K562 (cell line): ENCODE data around the gene ILK. TPM values are rescaled to one million over a fixed set of nuclear protein-coding genes. Genes with fewer than 3 reads are reported as not detected.

Experiments
- ATF7 ChIP-seq: fragments of 450-650 bp; IDR thresholded peaks from 2 replicates; pipeline ENCODE4 v1.7.1; 2014; ENCODE audit warnings: mild to moderate bottlenecking, moderate library complexity
- BRF2 ChIP-seq: IDR thresholded peaks from 3 replicates; pipeline ENCODE4 v1.6.1; 2011; ENCODE audit warnings: borderline replicate concordance, mild to moderate bottlenecking; ENCODE audit not compliant: insufficient read length, insufficient read depth
- ELF1 ChIP-seq: fragments of 200-800 bp; sonication (Bioruptor generic); IDR thresholded peaks from 2 replicates; pipeline ENCODE4 v1.6.1; 2016; ENCODE audit warnings: missing genetic modification characterization, missing compliant biosample characterization
- FOSL1 ChIP-seq: fragments of 200-800 bp; sonication (Bioruptor generic); conservative IDR thresholded peaks from 2 replicates; pipeline ENCODE4 v1.6.1; 2016; ENCODE audit warnings: missing genetic modification characterization, missing compliant biosample characterization
- FOXK1 ChIP-seq: sonication (generic); formaldehyde crosslinking; IDR thresholded peaks from 2 replicates; pipeline ENCODE4 v1.8.0; 2022; ENCODE audit warnings: missing genetic modification reagents, mild to moderate bottlenecking, borderline replicate concordance
- KAT8 ChIP-seq: fragments of 450-650 bp; IDR thresholded peaks from 2 replicates; pipeline ENCODE4 v1.6.1; 2016; ENCODE audit warnings: low read depth, mild to moderate bottlenecking
- KLF6 ChIP-seq: fragments of 250-450 bp; sonication (Bioruptor Pico); IDR thresholded peaks from 2 replicates; pipeline ENCODE4 v1.4.0; 2020; ENCODE audit warnings: mild to moderate bottlenecking, moderate library complexity, borderline replicate concordance
- MAFG ChIP-seq: fragments of 450-650 bp; conservative IDR thresholded peaks from 2 replicates; pipeline ENCODE4 v1.6.1; 2016; ENCODE audit warnings: missing genetic modification characterization, missing compliant biosample characterization
- NONO ChIP-seq, 2 experiments: fragments of 200-400 bp in 1 of 2; fragments of 450-650 bp in 1 of 2; formaldehyde crosslinking in 1 of 2; IDR thresholded peaks; 2 replicates each; pipeline ENCODE4 v1.6.1; 2017; ENCODE audit warnings: low read depth in 2 of 2, mild to moderate bottlenecking in 2 of 2, moderate library complexity in 2 of 2, low read length in 1 of 2
- NUFIP1 ChIP-seq: fragments of 450-650 bp; IDR thresholded peaks from 2 replicates; pipeline ENCODE4 v1.6.1; 2018; ENCODE audit not compliant: partially characterized antibody
- POLR2AphosphoS5 ChIP-seq: IDR thresholded peaks from 2 replicates; pipeline ENCODE4 v1.6.1; 2011; ENCODE audit warnings: mild to moderate bottlenecking, low read depth, low read length, moderate library complexity; ENCODE audit not compliant: control insufficient read depth, insufficient read depth
- ZBTB17 ChIP-seq: fragments of 450-650 bp; formaldehyde crosslinking; IDR thresholded peaks from 2 replicates; pipeline ENCODE4 v1.4.0; 2020; ENCODE audit warnings: mild to moderate bottlenecking
- ZBTB26 ChIP-seq: fragments of 450-650 bp; formaldehyde crosslinking; IDR thresholded peaks from 2 replicates; pipeline ENCODE4 v1.4.0; 2022; ENCODE audit warnings: missing genetic modification characterization
- ZBTB7A ChIP-seq: IDR thresholded peaks from 2 replicates; pipeline ENCODE4 v1.6.1; 2011; ENCODE audit warnings: low read depth, mild to moderate bottlenecking, low read length, moderate library complexity, borderline replicate concordance; ENCODE audit not compliant: control insufficient read depth
- ZNF316 ChIP-seq: fragments of 450-650 bp; IDR thresholded peaks from 2 replicates; pipeline ENCODE4 v1.6.1; 2016
- ZNF395 ChIP-seq: fragments of 200-800 bp; sonication (Bioruptor generic); IDR thresholded peaks from 2 replicates; pipeline ENCODE4 v1.6.1; 2017; ENCODE audit warnings: missing genetic modification characterization, missing compliant biosample characterization
- ZNF445 ChIP-seq: fragments of 250-450 bp; sonication (Bioruptor Pico); IDR thresholded peaks from 2 replicates; pipeline ENCODE4 v1.4.0; 2020; ENCODE audit warnings: low read depth, mild to moderate bottlenecking, moderate library complexity
- polyA plus RNA-seq, 8 experiments: library from polyadenylated mRNA; depleted of rRNA in 4 of 8; stranded (reverse) in 5 of 8; unstranded in 3 of 8; fragments of >200 nt; fragmentation: Nextera tagmentation in 2 of 8; fragmentation: Illumina TruSeq in 1 of 8; extraction: Ambion mirVana in 2 of 8; extraction: Trizol in 1 of 8; gene quantifications; 2 replicates each; pipeline versions ENCODE4 v1.2.1 to v1.2.3, GENCODE V29; 2011 to 2014; ENCODE audit warnings: inconsistent platforms in 1 of 8, missing spikeins in 1 of 8
- total RNA-seq, 7 experiments: library from RNA; depleted of rRNA in 6 of 7; stranded (reverse); fragments of >200 nt in 6 of 7; fragmentation: Illumina TruSeq in 2 of 7; extraction: Trizol in 2 of 7; gene quantifications; 2 replicates each; pipeline versions ENCODE4 v1.2.1 to v1.2.3, GENCODE V29; 2011 to 2021; ENCODE audit warnings: low replicate concordance in 1 of 7
- TF ChIP-seq, protein P1 (sequence below): sonication (generic); formaldehyde crosslinking; IDR thresholded peaks from 2 replicates; pipeline ENCODE4 v1.8.0; 2022; ENCODE audit warnings: mild to moderate bottlenecking, missing genetic modification reagents
- TF ChIP-seq, protein P2 (sequence below), 2 experiments: IDR thresholded peaks in 1 of 2; conservative IDR thresholded peaks in 1 of 2; 2 replicates each; pipeline ENCODE4 v1.6.1; 2016; ENCODE audit warnings: low read depth in 2 of 2, mild to moderate bottlenecking in 1 of 2, missing compliant biosample characterization in 1 of 2, missing genetic modification characterization in 1 of 2, moderate library complexity in 1 of 2

Gene ILK
- total and polyA plus RNA-seq, 9 of the 15 experiments (the other 6 are each of a cell fraction or from before 2014, with no cell fraction given) = 43.3 to 95.9 (median 58.9) TPM

GRCh38 chr11:6568191-6568918, 35.2 kb upstream of the ILK start (continued):
- TF ChIP-seq BRF2 = no peak
- TF ChIP-seq POLR2AphosphoS5 = 0 out of 2 replicates have a peak, but pooled peaks have one; percentile 36
- TF ChIP-seq FOXK1 (CRISPR knock-in tag) = no peak
- TF ChIP-seq ZNF316 = peak; percentile 100
- TF ChIP-seq MAFG = peak; percentile 100
- 0 out of 2 replicates have a peak, but pooled peaks have one; percentile 41 for TF ChIP-seq ZBTB17
- no peak for TF ChIP-seq ELF1 (tag)
- TF ChIP-seq, protein P1, sequence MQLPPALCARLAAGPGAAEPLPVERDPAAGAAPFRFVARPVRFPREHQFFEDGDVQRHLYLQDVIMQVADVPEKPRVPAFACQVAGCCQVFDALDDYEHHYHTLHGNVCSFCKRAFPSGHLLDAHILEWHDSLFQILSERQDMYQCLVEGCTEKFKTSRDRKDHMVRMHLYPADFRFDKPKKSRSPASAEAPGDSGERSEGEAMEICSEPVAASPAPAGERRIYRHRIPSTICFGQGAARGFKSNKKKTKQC (CRISPR knock-in tag) = no peak
- peak; percentile 87 for TF ChIP-seq FOSL1 (tag)
- TF ChIP-seq NUFIP1 = peak; percentile 22
- no peak for TF ChIP-seq KAT8
- TF ChIP-seq ATF7 = peak; percentile 63; the same call in 1 of the 2 replicates
- TF ChIP-seq ZBTB26 = no peak
- TF ChIP-seq NONO (IDR thresholded peaks at IDR 0.05; ENCODE audit: low read depth in 2 of 2, low read length in 1 of 2) = peak in 1 of 2 experiments; percentile 51; a peak in 2 of 4 replicates
- peak; percentile 78; the same call in 1 of the 2 replicates for TF ChIP-seq ZBTB7A
- TF ChIP-seq KLF6 (CRISPR knock-in tag) = no peak
- no peak for TF ChIP-seq ZNF445 (CRISPR knock-in tag)
- TF ChIP-seq ZNF395 (CRISPR knock-in tag) = no peak
- TF ChIP-seq, protein P2, sequence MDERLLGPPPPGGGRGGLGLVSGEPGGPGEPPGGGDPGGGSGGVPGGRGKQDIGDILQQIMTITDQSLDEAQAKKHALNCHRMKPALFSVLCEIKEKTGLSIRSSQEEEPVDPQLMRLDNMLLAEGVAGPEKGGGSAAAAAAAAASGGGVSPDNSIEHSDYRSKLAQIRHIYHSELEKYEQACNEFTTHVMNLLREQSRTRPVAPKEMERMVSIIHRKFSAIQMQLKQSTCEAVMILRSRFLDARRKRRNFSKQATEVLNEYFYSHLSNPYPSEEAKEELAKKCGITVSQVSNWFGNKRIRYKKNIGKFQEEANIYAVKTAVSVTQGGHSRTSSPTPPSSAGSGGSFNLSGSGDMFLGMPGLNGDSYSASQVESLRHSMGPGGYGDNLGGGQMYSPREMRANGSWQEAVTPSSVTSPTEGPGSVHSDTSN (CRISPR knock-in tag; IDR thresholded peaks at IDR 0.05; ENCODE audit: low read depth) = peak; percentile 73
- TF ChIP-seq, protein P2 (tag; conservative IDR thresholded peaks at IDR 0.05; ENCODE audit: low read depth) = peak; percentile 96
